TTC549 (cell line): ENCODE results near the gene TMEM222.

ENCODE experiments used
- FAIRE-seq: peaks from 2 replicates; lab custom pipeline; 2012; peaks lifted over from hg19 to GRCh38; lab: Jason Lieb, UNC

The TMEM222 gene

DNA sequence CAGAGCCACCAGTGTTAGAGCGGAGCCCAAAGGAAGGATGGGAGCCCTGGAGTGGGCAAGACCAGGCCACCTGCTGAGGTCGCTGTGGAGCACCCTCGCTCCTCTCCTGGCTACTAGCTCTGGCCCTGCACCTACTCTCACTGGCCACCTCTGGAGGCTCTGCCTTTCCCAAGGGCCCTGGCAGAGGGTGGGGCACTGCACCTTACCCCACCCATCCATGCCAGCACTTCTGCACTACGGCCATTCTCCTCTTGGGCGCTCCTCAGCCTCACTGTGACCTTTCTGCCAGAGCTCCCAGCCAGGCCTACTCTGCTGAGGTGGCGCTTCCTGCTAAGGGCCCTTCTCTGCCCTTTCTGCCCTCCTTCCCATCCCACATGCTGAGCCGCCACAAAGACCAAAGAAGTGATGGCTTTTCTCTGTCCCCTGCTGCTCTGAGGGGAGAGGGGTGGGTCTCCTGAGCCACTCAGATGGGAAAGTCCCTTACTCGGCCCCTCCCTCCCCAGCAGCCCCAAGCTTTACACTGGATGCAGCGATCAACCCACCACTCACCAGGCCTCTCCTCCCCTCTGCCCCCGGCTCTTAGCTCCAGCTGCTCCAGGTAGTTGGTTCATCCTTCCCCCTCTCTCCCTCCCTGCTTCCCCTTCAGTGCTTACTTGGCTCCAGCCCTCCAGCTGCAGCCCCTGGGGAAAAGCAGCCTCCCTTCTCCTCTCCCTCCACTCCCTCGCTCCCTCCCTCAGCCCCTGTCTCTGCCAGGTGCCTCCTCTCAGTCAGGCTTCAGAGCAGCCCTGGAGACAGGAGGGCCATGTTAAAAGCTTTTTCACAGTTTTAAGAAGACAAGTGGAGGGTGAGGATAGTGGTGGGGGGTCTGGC, 14.8 kb upstream of the TMEM222 start:
- no peak for FAIRE-seq

DNA sequence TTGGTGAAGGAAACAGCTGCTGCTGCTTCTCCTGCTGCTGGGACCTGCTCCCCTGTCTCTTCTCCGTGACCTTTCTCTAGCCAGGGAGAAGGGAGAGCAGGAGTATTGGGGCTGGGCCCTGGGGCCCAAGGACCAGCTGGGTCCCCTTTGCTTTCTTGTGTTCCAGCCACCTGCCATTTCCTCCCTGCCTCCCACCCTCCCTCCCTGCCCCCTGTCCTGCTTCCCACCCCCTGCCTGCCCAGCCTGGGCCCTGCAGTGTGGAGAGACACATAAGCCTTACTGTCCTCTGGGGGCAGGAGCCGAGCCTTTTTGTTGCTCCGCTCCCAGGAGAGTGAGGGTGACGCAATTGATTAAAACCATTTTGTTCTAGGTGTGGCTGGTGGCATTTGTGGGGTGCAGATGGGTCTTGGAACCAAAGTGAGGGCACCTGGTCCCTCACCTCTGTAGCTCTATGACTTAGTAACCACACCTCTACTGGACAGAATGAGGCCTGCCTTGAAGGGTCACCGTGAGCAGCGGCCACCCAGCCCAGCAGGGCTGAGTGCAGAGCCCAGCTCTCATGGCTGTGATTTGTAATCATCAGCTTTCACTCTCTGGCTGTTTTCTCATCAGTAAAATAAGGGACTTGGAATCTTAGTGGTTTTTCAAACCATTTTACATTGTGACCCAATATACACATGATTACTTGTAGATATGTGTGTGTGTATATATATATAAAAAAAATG, 13.9 kb upstream of the TMEM222 start:
- FAIRE-seq, result no peak

DNA sequence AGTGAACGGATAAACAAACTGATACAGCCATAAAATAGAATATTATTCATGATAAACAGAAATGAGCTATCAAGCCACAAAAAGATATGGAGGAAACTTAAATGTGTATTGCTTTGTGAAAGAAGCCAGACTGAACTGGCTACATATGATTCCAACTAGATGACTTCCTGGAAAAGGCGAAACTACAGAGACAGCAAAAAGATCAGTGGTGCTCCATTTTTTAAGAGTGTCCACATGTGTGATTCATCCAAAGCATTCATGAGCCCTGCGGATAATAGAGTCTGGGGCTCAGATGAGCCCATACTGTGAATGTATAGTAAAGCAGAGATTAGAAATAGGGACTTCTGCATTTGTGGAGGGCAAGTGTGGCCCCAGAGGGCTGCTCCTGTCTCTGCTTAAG, 7.8 kb upstream of the TMEM222 start:
- no peak for FAIRE-seq

- no peak for FAIRE-seq
Measured at GRCh38 chr1:27314737-27315136, 7.2 kb upstream of the TMEM222 start.

DNA sequence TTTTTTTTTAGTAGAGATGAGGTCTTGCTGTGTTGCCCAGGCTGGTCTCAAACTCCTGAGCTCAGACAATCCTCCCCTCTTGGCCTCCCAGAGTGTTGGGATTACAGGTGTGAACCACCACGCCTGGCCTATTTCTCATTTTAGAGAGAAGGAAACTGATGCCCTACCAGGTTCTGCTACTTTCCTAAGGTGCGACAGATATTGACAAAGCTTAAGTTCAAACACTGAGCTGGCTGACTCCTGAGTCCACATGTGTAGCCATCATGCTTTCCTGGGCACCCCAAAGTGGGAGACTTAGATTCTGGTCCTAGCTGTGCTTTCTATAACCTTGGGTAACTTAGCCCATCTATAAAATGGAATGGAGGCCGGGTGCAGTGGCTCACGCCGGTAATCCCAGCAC, 5.1 kb upstream of the TMEM222 start:
- no peak for FAIRE-seq

DNA sequence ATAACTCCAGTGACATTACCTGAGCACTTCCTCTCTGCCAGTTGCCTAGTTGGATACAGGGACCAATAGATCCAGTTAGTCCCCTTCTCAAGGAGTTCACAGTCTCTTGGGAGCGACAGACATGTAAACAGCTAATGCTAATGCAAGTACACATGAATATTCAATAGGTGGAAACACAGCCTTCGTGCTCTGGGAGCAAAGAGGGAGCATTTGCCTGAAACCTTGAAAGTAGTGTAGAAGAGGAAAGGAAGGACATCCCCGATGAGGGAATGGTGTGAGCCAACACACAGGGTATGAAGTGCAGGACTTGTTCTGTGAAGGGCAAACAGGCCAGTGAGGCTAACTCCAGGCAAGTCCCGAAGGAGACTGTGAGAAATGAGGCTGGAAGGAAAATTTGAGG, 3.8 kb upstream of the TMEM222 start:
- FAIRE-seq, result no peak

DNA sequence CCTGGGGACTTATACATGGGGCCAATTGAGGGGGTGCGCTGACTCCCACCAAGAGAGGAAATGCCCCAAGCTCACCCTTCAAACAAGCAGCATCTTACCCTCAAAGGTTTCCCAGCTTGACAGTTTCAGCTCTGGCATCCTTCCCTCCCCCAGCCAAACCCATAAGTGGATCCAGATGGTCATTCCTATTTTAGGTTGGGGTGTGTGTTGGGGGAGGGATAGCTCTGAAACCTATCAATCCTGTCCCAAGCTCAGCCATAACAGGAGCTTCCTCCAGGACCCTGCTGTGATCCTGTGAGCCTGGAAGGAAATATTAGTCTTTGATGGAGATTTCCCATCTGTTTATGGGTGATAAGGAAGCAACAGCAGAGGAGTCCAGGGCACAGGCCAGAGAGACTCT, 3.4 kb upstream of the TMEM222 start:
- FAIRE-seq, result no peak

GRCh38 chr1:27322569-27323240, 742 bp downstream of the TMEM222 start:
- FAIRE-seq, result no peak

GRCh38 chr1:27325286-27325685, 3.3 kb downstream of the TMEM222 start:
- no peak for FAIRE-seq

DNA sequence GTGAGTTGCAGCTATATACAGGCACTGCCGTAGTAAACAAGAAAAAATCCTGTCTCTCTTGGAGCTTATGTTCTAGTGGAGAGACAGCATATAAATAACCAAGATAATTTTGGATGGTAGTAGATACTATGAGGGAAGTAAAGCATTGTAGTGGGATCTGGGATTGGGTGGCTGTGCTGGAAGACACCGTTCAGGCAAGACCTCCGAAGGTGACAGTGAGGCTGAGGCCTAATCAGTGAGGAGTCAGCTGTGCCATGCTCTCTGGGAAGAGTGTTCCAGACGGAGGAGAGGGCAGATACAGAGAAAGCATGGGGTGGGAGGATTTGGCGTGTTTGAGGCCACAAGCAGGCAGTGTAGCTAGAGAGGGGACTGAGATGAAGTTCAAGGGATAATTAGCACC, 6.0 kb downstream of the TMEM222 start:
- no peak for FAIRE-seq

DNA sequence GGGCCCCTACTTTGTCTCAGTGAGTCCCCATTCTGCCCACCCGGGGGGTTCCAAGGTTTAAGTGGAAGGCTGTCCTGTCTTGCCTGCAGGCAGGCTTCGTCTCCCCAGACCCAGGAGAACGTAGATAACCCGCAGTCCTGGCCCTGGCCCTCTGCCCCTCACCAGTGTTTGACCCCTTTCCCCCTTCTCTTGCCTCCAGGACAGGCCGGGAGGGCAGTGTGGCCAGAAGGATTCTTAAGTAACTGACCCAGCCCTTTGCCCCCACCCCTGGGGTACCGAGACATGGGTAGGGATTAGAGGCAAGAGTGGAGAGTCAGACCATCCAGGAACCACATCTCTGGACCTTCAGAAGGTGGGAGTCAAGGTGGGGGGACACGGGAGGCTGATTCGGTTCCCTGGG, 8.8 kb downstream of the TMEM222 start:
- no peak for FAIRE-seq

DNA sequence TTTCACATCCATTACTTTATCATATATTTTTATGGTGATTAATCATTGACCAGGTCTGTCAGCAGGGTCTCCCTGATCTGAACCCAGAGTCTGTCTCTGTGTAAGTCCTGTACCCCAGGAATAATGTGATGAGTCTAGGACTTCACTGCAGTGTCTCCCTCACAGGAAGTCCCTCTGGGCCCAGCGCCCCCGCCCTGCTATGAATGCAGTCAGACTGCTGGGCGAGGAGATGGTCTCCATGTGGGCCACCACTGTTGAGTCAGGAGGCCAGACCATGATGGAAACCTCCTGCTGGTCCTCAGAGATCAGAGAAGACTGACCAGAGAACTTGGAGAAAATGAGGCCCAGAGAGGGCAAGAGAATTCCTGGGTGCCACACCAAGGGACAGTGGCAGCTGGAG, 9.5 kb downstream of the TMEM222 start:
- FAIRE-seq, result no peak

DNA sequence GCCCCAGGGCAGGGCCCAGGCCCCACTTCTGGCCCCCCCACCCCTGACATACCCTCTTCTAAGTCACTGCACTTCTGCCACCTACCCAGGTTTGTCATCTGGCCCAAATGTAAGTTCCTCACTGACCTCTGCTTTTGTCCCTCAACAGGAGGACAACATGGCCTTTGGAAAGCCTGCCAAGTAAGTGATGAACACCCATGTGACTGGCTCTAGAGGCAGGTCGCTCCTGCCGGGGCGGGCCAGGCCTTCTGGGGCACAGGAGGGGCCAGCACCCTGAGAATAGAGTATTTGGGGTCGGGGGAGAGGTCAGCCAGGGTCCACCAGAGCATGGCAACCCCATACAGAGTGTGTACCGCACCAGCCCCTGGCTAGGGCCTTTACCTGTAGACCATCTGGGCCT, 10.0 kb downstream of the TMEM222 start:
- no peak for FAIRE-seq

GRCh38 chr1:27332536-27333281, 10.7 kb downstream of the TMEM222 start:
- no peak for FAIRE-seq

DNA sequence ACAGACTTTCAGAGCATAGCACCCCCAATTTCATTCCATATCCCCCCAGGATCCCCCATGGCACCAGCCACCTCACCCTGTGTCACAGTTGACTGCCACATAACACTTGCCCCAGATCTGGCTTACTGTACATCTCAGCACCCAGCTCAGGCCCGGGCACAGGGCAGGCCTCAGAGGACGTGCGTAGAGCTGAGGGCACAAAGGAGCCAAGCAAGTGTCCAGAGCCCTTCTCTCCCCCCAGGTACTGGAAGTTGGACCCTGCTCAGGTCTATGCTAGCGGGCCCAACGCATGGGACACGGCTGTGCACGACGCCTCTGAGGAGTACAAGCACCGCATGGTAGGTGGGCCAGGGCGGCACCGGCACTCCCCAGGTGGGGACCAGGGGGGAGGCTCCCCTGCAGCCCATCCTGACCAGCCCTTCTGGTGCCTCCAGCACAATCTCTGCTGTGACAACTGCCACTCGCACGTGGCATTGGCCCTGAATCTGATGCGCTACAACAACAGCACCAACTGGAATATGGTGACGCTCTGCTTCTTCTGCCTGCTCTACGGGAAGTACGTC, 11.8 kb downstream of the TMEM222 start:
- no peak for FAIRE-seq

- FAIRE-seq, result no peak
Measured at GRCh38 chr1:27335506-27336422, 13.8 kb downstream of the TMEM222 start.

DNA sequence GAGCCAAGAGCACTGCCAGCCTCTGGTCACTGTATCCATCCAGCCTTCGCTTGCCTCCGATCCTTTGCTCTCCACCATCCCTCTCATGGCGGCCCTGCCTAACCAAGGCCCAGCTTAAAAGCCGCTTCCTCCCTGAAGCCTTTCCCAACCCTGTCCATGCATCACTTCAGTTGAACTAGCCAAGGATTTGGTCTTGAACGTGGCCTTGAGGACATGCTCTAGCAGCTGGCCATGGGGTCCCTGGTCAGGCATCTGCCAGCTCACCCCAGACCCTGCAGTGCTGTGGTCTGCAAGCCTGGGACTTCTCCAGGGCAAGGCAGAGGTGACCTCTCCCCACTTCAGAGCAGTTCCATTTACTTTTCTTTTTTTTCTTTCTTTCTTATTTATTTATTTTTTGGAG, 14.8 kb downstream of the TMEM222 start:
- FAIRE-seq, result no peak

DNA sequence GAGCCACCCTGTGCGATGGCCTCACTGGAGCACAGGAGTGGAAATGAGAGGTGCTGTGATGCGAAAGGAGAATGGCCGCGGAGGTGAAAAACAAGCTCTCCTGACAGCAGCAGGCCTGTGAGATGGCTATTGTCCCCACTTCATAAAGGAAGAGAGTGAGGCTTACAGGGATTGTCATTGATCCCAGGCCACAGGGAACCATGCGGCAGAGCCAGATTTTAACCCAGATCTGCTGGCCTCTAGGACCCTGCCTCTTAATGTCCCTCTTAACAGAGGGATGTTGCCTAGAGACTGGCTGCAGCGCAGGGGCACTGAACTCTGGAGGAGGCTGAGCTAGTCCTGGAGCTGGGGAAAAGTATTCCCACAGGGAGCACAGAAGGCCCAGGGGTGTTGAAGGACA, 16.8 kb downstream of the TMEM222 start:
- FAIRE-seq, result no peak

- FAIRE-seq, result no peak
Measured at GRCh38 chr1:27339213-27339612, 17.2 kb downstream of the TMEM222 start.

- FAIRE-seq, result no peak
Measured at GRCh38 chr1:27341525-27342252, 19.7 kb downstream of the TMEM222 start, which contains the start of gene SYTL1. TSS of gene SYTL1 (plus strand) at chr1:27342022. CDS start at chr1:27345335, 3,313 bp downstream.
